ENCODE measurements around the gene CORO1C. TPM values are rescaled to one million over a fixed set of nuclear protein-coding genes. Genes with fewer than 3 reads are reported as not detected.
"Not testable (repeated sequence)": the region's sequence is repeated elsewhere in the genome, so short reads cannot be mapped to it uniquely, and the experiment has no call there.

The CORO1C gene
- total RNA-seq, 1 donor from 2014 or later = 128 TPM

GRCh38 chr12:108633534-108634248, 97.6 kb downstream of the CORO1C start, which contains the start of gene SELPLG:
TSS of gene SELPLG (minus strand) at chr12:108633894. CDS start at chr12:108624307, 9,587 bp downstream.
- peaks cover 79% of the 10 kb centered on the region for H3K4me1 Mint-ChIP-seq
- peak within 1 kb of the TSS; percentile 80 for H2AFZ ChIP-seq (replicated peaks)
- H3K9me3 Mint-ChIP-seq = no peaks in the 10 kb centered on the region
- no peak within 1 kb of the TSS for H3K27ac ChIP-seq
- no peaks in the 10 kb centered on the region for H3K9me3 ChIP-seq (ENCODE audit: low read depth)
- H3K36me3 Mint-ChIP-seq = no peaks in the 10 kb centered on the region
- H3K27me3 Mint-ChIP-seq (ENCODE audit: insufficient read depth, low read depth) = peaks cover 19% of the 10 kb centered on the region
- no peak for DNase-seq (ENCODE audit: low spot score)
- no peak within 1 kb of the TSS for H3K4me3 Mint-ChIP-seq
- no peak within 1 kb of the TSS for H3K4me2 ChIP-seq
- no peaks in the 10 kb centered on the region for H3K79me2 ChIP-seq (ENCODE audit: low read depth)
- no peak for TF ChIP-seq CTCF (IDR thresholded peaks at IDR 0.05)
- TF ChIP-seq EZH2phosphoT487 (IDR thresholded peaks at IDR 0.05) = no peak
- TF ChIP-seq EZH2 (IDR thresholded peaks at IDR 0.05) = no peak
- H3K27ac Mint-ChIP-seq = peak within 1 kb of the TSS; percentile 98
- H3F3A ChIP-seq (ENCODE audit: low read depth) = peaks cover 31% of the 10 kb centered on the region
- peaks cover 40% of the 10 kb centered on the region for H3K4me1 ChIP-seq
- no peaks in the 10 kb centered on the region for H3K27me3 ChIP-seq
- no peaks in the 10 kb centered on the region for H3K36me3 ChIP-seq
- no peak within 1 kb of the TSS for H3K4me3 ChIP-seq
- no peak within 1 kb of the TSS for H3K9ac ChIP-seq
- no peaks in the 10 kb centered on the region for H4K20me1 ChIP-seq (ENCODE audit: low read depth)

- Histone ChIP-seq H3K9ac (no peak overlapping the region), H3K4me2 (no peak overlapping the region), H4K20me1 (ENCODE audit: low read depth) (no peaks in the 10 kb centered on the region), H3K36me3 (no peaks in the 10 kb centered on the region), H3K27me3 (no peaks in the 10 kb centered on the region), H2AFZ (replicated peaks) (no peak overlapping the region), H3K27ac (no peak overlapping the region), H3F3A (ENCODE audit: low read depth) (peaks cover 26% of the 10 kb centered on the region), H3K4me3 (no peak overlapping the region), H3K79me2 (ENCODE audit: low read depth) (no peaks in the 10 kb centered on the region), H3K4me1 (peaks cover 34% of the 10 kb centered on the region), H3K9me3 (ENCODE audit: low read depth) (no peaks in the 10 kb centered on the region)
- no peak for TF ChIP-seq EZH2 (IDR thresholded peaks at IDR 0.05)
- TF ChIP-seq CTCF (IDR thresholded peaks at IDR 0.05) = no peak
- no peak for TF ChIP-seq EZH2phosphoT487 (IDR thresholded peaks at IDR 0.05)
- Mint-ChIP-seq H3K27me3 (ENCODE audit: insufficient read depth, low read depth) (peaks cover 21% of the 10 kb centered on the region), H3K4me3 (no peak overlapping the region), H3K9me3 (no peaks in the 10 kb centered on the region), H3K4me1 (peaks cover 79% of the 10 kb centered on the region), H3K27ac (peak overlapping the region; percentile 98), H3K36me3 (no peaks in the 10 kb centered on the region)
- no peak for DNase-seq (ENCODE audit: low spot score)
Observed at GRCh38 chr12:108633081-108633533, 98.2 kb downstream of the CORO1C start.

- not testable (repeated sequence) for H3K9ac ChIP-seq; H3K27me3 ChIP-seq; H3K4me2 ChIP-seq; H3K4me3 ChIP-seq; H3K9me3 ChIP-seq (ENCODE audit: low read depth); H3K4me3 Mint-ChIP-seq; H3K36me3 Mint-ChIP-seq; H3K36me3 ChIP-seq; H3K79me2 ChIP-seq (ENCODE audit: low read depth); H3K27ac ChIP-seq; H3K9me3 Mint-ChIP-seq; H2AFZ ChIP-seq (replicated peaks); DNase-seq (ENCODE audit: low spot score); H4K20me1 ChIP-seq (ENCODE audit: low read depth)
- Mint-ChIP-seq H3K4me1 (peaks cover 64% of the 10 kb centered on the region), H3K27ac (peak overlapping the region; percentile 43), H3K27me3 (ENCODE audit: insufficient read depth, low read depth) (peaks cover 20% of the 10 kb centered on the region)
- H3K4me1 ChIP-seq = peaks cover 20% of the 10 kb centered on the region
- peaks cover 13% of the 10 kb centered on the region for H3F3A ChIP-seq (ENCODE audit: low read depth)
Observed at GRCh38 chr12:108631261-108631660, 100.1 kb downstream of the CORO1C start.
